HepG2 (cell line): Measurements from ENCODE around the gene C2CD2. TPM values are rescaled to one million over a fixed set of nuclear protein-coding genes. Genes with fewer than 3 reads are reported as not detected.

ENCODE experiments used
- ATAC-seq: fragments of 200-7000 bp; cut with Tn5 transposase; 3 replicates; pipeline ENCODE4 v1.9.1; 2020; ENCODE audit warnings: mild to moderate bottlenecking, moderate library complexity
- BruUV-seq: library from RNA; stranded (reverse); fragments of 400-500 nt; replicated peaks from 2 replicates; lab custom pipeline; 2021; lab: Mats Ljungman, UMichigan
- CTCF ChIA-PET: fragments of 300-600 bp; formaldehyde crosslinking; extraction: SDS; loops from one replicate; lab custom pipeline; 2021; ENCODE audit warnings: low total read pairs, inconsistent platforms, low intra/inter-chr PET ratio; lab: Yijun Ruan, JAX
- POLR2A ChIA-PET: fragments of 350-600 bp; sonication (Branson Sonifier 250); formaldehyde crosslinking; loops from one replicate; lab custom pipeline; 2020; ENCODE audit warnings: antibody characterized with exemption, inconsistent platforms; lab: Yijun Ruan, JAX
- DNase-seq: peaks from one replicate; pipeline ENCODE4 v3.0.0-alpha.2; 2015; ENCODE audit warnings: low spot score
- FAIRE-seq: peaks from 3 replicates; lab custom pipeline; 2011; peaks lifted over from hg19 to GRCh38; lab: Jason Lieb, UNC
- H2AFZ ChIP-seq: one replicate; pipeline ENCODE4 v1.6.1; 2011; ENCODE audit warnings: low read length, inconsistent platforms
- H3K27ac ChIP-seq: fragments of 300-600 bp; 3 replicates; pipeline ENCODE4 v1.8.0; 2011; ENCODE audit warnings: mixed run types, mild to moderate bottlenecking, mixed read lengths, low read length, inconsistent platforms; ENCODE audit not compliant: insufficient read depth; ENCODE audit errors: extremely low read length
- H3K27me3 ChIP-seq, 2 experiments: fragments of 200-600 bp in 1 of 2; 2 replicates in 1 of 2; 3 replicates in 1 of 2; pipeline versions ENCODE4 v1.6.0 to v1.8.0; 2011; ENCODE audit warnings: low read length in 2 of 2, mild to moderate bottlenecking in 2 of 2, moderate library complexity in 2 of 2, inconsistent platforms in 1 of 2; ENCODE audit not compliant: insufficient read depth in 2 of 2, control insufficient read depth in 1 of 2
- H3K36me3 ChIP-seq, 2 experiments: fragments of 200-600 bp in 1 of 2; replicated peaks in 1 of 2; 2 replicates in 1 of 2; 3 replicates in 1 of 2; pipeline versions ENCODE4 v1.5.1 to v1.8.0; 2011; ENCODE audit warnings: low read length in 2 of 2, inconsistent platforms in 1 of 2; ENCODE audit not compliant: insufficient read depth in 2 of 2, control insufficient read depth in 1 of 2
- H3K4me1 ChIP-seq: 2 replicates; pipeline ENCODE4 v1.5.1; 2012; ENCODE audit warnings: low read length, inconsistent platforms; ENCODE audit not compliant: insufficient read depth
- H3K4me2 ChIP-seq: 2 replicates; pipeline ENCODE4 v1.6.0; 2011; ENCODE audit warnings: low read depth, low read length, inconsistent platforms
- H3K4me3 ChIP-seq, 3 experiments: fragments of 200-600 bp in 1 of 3; sonication (generic), shearing (Covaris generic) in 1 of 3; replicated peaks in 1 of 3; 2 replicates each; pipeline ENCODE4 v1.5.1; 2011 to 2016; ENCODE audit warnings: low read length in 3 of 3, inconsistent platforms in 2 of 3, low read depth in 2 of 3, mild to moderate bottlenecking in 2 of 3, control low read depth in 1 of 3, mixed read lengths in 1 of 3; ENCODE audit not compliant: insufficient read depth in 1 of 3
- H3K79me2 ChIP-seq: one replicate; pipeline ENCODE4 v1.6.1; 2011; ENCODE audit warnings: low read length, inconsistent platforms; ENCODE audit not compliant: insufficient read depth
- H3K9ac ChIP-seq: 2 replicates; pipeline ENCODE4 v1.6.0; 2011; ENCODE audit warnings: mild to moderate bottlenecking, low read depth, low read length, inconsistent platforms; ENCODE audit not compliant: insufficient read depth
- H3K9me3 ChIP-seq: 2 replicates; pipeline ENCODE4 v1.5.1; 2012; ENCODE audit warnings: mild to moderate bottlenecking, low read length
- H4K20me1 ChIP-seq: 2 replicates; pipeline ENCODE4 v1.6.0; 2011; ENCODE audit warnings: inconsistent platforms, mild to moderate bottlenecking, low read length, moderate library complexity; ENCODE audit not compliant: insufficient read depth
- DBP ChIP-seq: sonication (generic); formaldehyde crosslinking; IDR thresholded peaks from 2 replicates; pipeline ENCODE4 v1.4.0; 2020; ENCODE audit warnings: missing genetic modification reagents; ENCODE audit errors: not compliant biosample characterization
- EP300 ChIP-seq, 3 experiments: sonication (generic) in 1 of 3; formaldehyde crosslinking in 1 of 3; IDR thresholded peaks; 2 replicates each; pipeline versions ENCODE4 v1.5.1 to v1.6.1; 2011 to 2020; ENCODE audit warnings: low read depth in 2 of 3, low read length in 2 of 3, borderline replicate concordance in 1 of 3, improper control_type of control experiment in 1 of 3, mild to moderate bottlenecking in 1 of 3, missing genetic modification reagents in 1 of 3, moderate library complexity in 1 of 3
- FUBP1 ChIP-seq: sonication (generic); formaldehyde crosslinking; IDR thresholded peaks from 2 replicates; pipeline ENCODE4 v1.5.1; 2020; ENCODE audit warnings: missing genetic modification reagents, mild to moderate bottlenecking, borderline replicate concordance
- JUN ChIP-seq: sonication (generic); formaldehyde crosslinking; IDR thresholded peaks from 2 replicates; pipeline ENCODE4 v1.4.0; 2020; ENCODE audit warnings: mild to moderate bottlenecking, missing genetic modification reagents
- MXD4 ChIP-seq: IDR thresholded peaks from 2 replicates; pipeline ENCODE4 v1.6.1; 2016; ENCODE audit warnings: mild to moderate bottlenecking, missing biosample characterization, missing genetic modification reagents
- NBN ChIP-seq: fragments of 450-650 bp; conservative IDR thresholded peaks from 2 replicates; pipeline ENCODE4 v1.6.1; 2017
- NR0B2 ChIP-seq: sonication (generic); formaldehyde crosslinking; IDR thresholded peaks from 2 replicates; pipeline ENCODE4 v1.4.0; 2020; ENCODE audit warnings: mild to moderate bottlenecking, missing genetic modification reagents
- SNAPC2 ChIP-seq: sonication (generic); formaldehyde crosslinking; IDR thresholded peaks from 2 replicates; pipeline ENCODE4 v1.8.1; 2022; ENCODE audit warnings: mild to moderate bottlenecking, missing genetic modification reagents
- SNAPC4 ChIP-seq: sonication (generic); formaldehyde crosslinking; IDR thresholded peaks from 2 replicates; pipeline ENCODE4 v1.4.0; 2020; ENCODE audit warnings: mild to moderate bottlenecking, missing genetic modification reagents
- SRSF1 ChIP-seq: fragments of 200-400 bp; formaldehyde crosslinking; optimal IDR thresholded peaks from 2 replicates; pipeline ENCODE3; 2017; ENCODE audit warnings: mild to moderate bottlenecking, low read depth, low read length, moderate library complexity
- STAG1 ChIP-seq: sonication (generic); formaldehyde crosslinking; IDR thresholded peaks from 2 replicates; pipeline ENCODE4 v1.4.0; 2020; ENCODE audit warnings: missing genetic modification reagents
- ZBTB25 ChIP-seq: IDR thresholded peaks from 2 replicates; pipeline ENCODE4 v1.6.1; 2018; ENCODE audit warnings: missing genetic modification reagents
- ZC3H4 ChIP-seq: sonication (generic); formaldehyde crosslinking; IDR thresholded peaks from 2 replicates; pipeline ENCODE4 v1.4.0; 2020; ENCODE audit warnings: missing genetic modification reagents, borderline replicate concordance
- ZNF292 ChIP-seq: sonication (generic); formaldehyde crosslinking; IDR thresholded peaks from 2 replicates; pipeline ENCODE4 v1.8.1; 2022; ENCODE audit warnings: mild to moderate bottlenecking, low read depth, missing genetic modification reagents, borderline replicate concordance
- ZNF772 ChIP-seq: sonication (generic); formaldehyde crosslinking; IDR thresholded peaks from 2 replicates; pipeline ENCODE4 v1.5.0; 2020; ENCODE audit warnings: mild to moderate bottlenecking, missing genetic modification reagents
- WGBS: methylation state at CpG from one replicate; pipeline ENCODE4 v1.1.6; 2017; ENCODE audit warnings: low lambda C conversion rate; 5-methylcytosine and 5-hydroxymethylcytosine counted together
- in situ Hi-C: cut with HindIII; loops from 2 replicates; pipeline ENCODE4 v1.10.0; 2017; ENCODE audit warnings: low pct_unique_long_range_greater_than_20kb; ENCODE audit not compliant: extremely low pct_ligation_motif_present
- intact Hi-C: fragments of 100-400 bp; cut with micrococcal nuclease; formaldehyde crosslinking; loops from one replicate; pipeline ENCODE4 v1.10.0; 2022; ENCODE audit not compliant: unreplicated experiment
- polyA plus RNA-seq, 8 experiments: library from polyadenylated mRNA; depleted of rRNA in 3 of 8; stranded (reverse) in 7 of 8; unstranded in 1 of 8; fragments of >200 nt; fragmentation: Illumina TruSeq in 4 of 8; extraction: Trizol in 4 of 8; gene quantifications; 2 replicates each; pipeline versions ENCODE4 v1.2.1 to v1.2.3, GENCODE V29; 2011 to 2016; ENCODE audit warnings: low read depth in 4 of 8, missing spikeins in 1 of 8, mixed read lengths in 1 of 8; ENCODE audit not compliant: insufficient read depth in 1 of 8
- total RNA-seq, 5 experiments: library from RNA; depleted of rRNA; stranded (reverse); fragments of >200 nt; fragmentation: Illumina TruSeq; extraction: Trizol; gene quantifications; 2 replicates each; pipeline ENCODE4 v1.2.3, GENCODE V29; 2016; ENCODE audit warnings: low read depth in 1 of 5

Gene C2CD2
- total and polyA plus RNA-seq, 2 of the 13 experiments (the other 11 are each of a cell fraction or from before 2014, with no cell fraction given), result 12.5 to 19.7 TPM

- Histone ChIP-seq H3K27me3 (no peaks in the 10 kb centered on the region), H3K27ac (no peak overlapping the region), H3K4me3 (no peak overlapping the region), H3K4me1 (no peaks in the 10 kb centered on the region), H4K20me1 (no peaks in the 10 kb centered on the region), H3K9me3 (no peaks in the 10 kb centered on the region), H2AFZ (no peak overlapping the region), H3K9ac (no peak overlapping the region), H3K36me3 (peaks cover 2 to 7% of the 10 kb centered on the region in 2 experiments; a peak in 4 of 5 replicates), H3K79me2 (no peaks in the 10 kb centered on the region), H3K4me2 (no peak overlapping the region)
- WGBS, result 92% methylated on average over 8 of the region's 8 CpGs
- DNase-seq, result no peak
- in situ Hi-C loops (no loop called here), intact Hi-C loops (no loop called here)
- FAIRE-seq, result no peak
- no TSS peak for BruUV-seq
- no peak for ATAC-seq
- CTCF ChIA-PET, result no interaction called here
- POLR2A ChIA-PET, result no interaction called here
- TF ChIP-seq SRSF1 (no peak), SNAPC4 (CRISPR knock-in tag) (no peak), FUBP1 (CRISPR knock-in tag) (no peak), EP300 (IDR thresholded peaks at IDR 0.05; ENCODE audit: low read depth in 2 of 2, low read length in 2 of 2) (no peak), EP300 (CRISPR knock-in tag; IDR thresholded peaks at IDR 0.05; ENCODE audit: borderline replicate concordance) (no peak), ZNF772 (CRISPR knock-in tag) (no peak), MXD4 (CRISPR knock-in tag) (no peak), JUN (CRISPR knock-in tag) (no peak), ZBTB25 (CRISPR knock-in tag) (no peak), NR0B2 (CRISPR knock-in tag) (no peak), STAG1 (no peak), SNAPC2 (CRISPR knock-in tag) (no peak), ZNF292 (CRISPR knock-in tag) (no peak), NBN (no peak), ZC3H4 (no peak), DBP (CRISPR knock-in tag) (no peak)
Measured at GRCh38 chr21:41848533-41848932, 105.3 kb downstream of the C2CD2 start.
